ENCODE results near the gene MANBA. TPM values are rescaled to one million over a fixed set of nuclear protein-coding genes. Genes with fewer than 3 reads are reported as not detected.

Gene MANBA
- polyA plus RNA-seq, 1 donor, result 23.9 TPM

DNA sequence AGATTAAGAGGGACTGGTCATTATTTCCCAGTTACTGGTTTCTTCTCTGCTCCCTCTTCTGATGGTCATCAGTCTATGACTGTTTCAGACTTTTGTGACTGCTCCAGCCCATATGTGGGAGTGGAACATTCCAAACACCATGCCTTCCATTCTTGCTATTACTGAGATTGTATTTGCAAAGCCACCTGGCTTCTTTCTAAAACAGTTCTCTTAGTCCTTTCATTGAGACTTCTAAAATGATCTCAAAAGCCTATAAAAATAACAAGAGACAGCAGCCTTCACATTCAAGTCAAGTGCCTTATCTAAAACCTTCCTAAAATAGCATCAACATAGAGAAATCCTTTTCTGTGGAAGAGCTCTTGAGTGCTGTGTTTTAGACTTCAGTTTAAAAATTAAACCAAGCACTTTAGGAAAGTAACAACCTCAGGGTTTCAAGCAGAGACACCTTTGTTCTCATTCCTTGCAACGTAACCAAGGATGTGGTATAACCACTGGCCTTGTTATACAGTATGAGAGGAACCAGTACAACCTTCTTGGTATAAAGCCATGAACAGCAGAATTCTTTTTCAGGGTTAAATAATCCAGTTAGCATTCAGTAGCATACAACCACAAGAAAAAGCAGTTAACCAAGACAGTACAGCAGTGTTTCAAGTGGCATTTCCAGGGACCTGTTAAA is 162.5 kb downstream of the MANBA start:
- no peak for DNase-seq

DNA sequence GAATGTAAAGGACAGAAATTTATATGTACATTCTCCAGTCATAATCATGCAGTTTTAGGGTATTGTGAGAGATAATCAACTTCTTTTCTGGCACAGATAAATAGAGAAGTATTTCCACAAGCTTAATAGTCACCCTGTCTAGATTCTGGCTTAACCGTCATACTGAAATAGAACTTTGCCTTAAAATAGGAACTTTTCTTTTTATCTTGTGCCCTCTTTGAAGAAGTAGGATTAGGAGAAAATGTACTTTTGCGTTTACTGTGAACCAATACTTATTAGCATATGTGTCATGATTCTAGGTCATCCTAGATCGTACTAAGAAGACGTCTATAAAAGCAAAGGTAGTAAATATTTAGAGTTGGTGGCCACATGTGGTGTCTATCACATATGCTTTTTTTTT is 164.2 kb downstream of the MANBA start:
- DNase-seq, result no peak

DNA sequence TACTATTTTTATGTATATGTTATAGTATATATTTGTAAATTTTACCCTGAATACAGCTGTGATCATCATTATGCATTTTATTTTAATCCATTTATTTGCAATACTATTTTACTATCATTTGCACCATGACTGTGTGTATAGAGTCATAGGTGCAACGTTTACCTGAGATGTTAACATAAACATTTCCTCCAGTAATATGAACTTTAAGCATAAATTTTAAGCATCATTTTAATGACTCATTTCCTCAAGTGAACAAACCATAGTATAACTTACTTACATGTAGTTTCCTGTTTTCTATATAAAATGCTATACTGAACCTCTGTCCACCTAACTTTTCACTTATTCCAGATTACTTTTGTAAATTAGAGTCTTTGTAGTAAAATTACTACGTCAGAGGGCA is 166.8 kb downstream of the MANBA start:
- DNase-seq, result no peak

DNA sequence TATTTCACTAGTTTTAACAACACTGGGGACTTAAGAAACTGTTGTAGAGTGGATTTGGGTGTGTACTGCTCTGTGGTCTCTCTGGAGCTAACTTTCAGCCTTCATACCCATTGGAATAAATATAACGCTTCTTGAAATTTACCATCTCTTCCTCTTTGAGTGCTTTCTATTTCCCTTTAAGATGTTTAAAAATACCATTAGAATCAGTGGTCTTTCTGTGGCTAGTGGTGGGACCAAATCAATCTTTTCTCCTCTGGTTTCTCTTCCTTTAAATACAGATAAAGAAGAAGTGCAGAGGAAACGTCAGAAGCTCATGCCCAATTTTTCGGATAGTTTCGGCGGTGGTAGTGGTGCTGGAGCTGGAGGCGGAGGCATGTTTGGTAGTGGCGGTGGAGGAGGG is 167.6 kb downstream of the MANBA start:
- DNase-seq, result no peak

DNA sequence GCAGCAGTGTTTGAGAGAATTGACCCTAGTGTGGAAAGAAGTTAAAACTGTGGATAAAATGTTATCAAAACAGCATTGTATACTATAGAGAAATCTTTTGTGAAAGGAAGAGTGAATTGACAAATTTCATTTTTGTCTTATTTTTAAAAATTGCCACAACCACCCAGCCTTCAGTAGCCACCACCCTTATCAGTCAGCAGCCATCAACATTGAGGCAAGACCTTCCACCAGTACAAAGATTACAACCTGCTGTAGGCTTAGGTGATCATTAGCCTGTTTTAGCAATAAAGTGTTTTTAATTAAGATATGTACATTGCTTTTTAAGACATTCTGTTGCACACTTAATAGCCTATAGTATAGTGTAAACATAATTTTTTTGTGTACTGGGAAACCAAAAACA is 168.5 kb downstream of the MANBA start:
- no peak for DNase-seq

DNA sequence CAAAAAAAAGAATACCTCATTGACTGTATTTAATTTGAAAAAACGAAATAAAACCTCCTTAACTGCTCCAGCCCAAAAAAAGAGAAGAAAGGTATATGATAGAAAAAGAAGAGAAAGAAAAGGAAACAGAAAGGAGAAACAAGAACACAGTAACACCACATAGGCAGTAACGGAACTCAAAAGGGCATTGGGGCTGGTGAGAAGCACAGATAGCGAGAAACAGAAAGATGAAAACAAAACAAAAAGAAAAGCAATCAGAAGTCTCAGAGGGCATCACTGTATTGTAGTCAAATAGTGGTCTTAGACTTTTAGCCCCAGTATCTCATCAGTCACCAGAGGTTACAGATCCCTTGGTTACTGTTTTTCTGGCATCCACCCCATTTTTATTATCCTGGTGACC is 171.0 kb downstream of the MANBA start:
- DNase-seq, result no peak

DNA sequence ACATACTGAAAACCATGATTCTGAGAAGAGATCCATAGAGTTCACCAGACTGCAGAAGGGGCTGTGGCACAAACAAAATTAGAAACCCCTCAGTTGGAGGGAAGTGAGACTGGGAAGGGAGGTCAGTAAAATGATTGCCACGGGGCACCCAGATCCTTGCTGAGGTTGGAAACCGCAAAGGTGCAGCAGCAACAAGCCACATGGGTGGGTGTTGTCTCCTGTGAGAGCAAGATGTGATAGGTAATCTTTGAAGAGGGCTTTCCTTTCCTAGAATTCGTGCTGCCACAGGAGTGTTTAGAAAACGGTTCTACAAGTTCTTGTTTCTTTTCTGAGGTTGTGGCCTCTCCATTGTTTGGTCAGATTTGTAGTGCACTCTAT is 174.1 kb downstream of the MANBA start:
- no peak for DNase-seq

DNA sequence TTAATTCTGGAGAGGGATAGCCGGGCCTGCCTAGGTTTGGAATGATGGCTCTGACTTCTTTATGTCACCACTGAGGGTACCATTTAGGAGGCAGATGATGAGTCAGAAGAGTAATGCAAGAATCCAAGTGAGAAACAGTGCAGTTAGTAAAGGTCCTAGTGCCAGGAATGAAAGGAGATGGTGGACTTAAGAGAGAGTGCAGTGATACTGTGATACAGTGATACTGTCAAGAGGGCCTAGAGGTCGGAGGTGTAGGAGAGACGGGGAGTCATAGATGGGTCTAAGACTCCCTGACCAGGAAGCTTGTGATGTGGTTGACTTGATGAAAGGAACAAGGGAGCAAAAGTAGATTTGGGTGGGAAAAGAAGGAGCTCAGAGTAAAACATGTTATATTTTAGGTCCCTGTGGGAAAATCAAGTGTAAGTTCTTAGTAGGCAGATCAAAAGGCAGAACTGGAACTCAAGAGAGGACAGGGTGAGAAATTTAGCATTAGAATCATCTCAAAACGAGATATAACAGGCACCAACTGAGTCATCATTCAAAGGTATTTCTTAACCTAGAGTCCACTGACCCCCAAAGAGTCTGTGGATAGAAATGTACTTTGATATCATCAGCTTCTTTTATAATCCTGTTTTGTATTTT is 174.6 kb downstream of the MANBA start:
- no peak for DNase-seq

DNA sequence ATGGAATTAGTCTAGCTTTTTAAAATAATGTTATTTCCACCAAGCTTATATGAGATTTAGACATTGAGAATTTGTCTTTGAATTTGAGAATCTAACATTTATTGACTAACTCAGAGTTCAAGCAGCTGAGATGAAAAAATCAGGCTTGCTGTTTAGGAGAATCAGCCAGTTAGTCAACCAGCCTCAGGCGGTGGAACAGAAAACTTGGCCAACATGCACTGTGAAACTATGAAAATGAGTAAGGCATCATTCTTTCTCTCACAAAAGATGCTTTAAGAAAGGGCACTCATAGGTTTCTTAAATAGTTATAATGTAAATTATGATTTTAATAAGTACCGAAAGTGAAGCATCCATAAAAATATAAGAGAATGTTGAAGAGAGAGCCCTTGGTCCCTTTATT is 175.4 kb downstream of the MANBA start:
- DNase-seq, result no peak

DNA sequence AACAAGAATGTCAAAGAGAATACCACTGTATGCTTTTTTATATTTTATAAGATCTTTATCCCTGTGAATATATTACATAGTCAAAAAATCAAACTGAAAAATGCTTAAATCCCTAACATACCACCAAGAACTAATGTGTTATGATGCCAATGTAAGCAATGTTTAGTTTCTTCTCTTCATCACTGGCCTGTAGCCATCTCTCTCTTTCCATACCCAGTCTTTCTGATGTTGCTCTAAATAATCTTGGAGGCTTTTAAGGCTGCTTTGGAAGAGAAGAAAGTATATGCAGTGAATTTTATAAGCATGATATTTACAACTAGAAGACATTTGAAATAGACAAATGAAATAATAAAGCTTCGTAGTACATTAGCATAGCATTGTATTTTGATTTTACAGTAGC is 176.7 kb downstream of the MANBA start:
- DNase-seq, result no peak

Other genes with a start within 250 kb of the MANBA start
- gene UBE2D3, start 66.6 kb upstream of the MANBA start, polyA plus RNA-seq (ENCODE audit: insufficient read length), result 329 TPM
- gene CISD2, start 108.0 kb upstream of the MANBA start, polyA plus RNA-seq (ENCODE audit: insufficient read length), result 48.4 TPM